GM19455 (cell line): ENCODE measurements around the gene MARCHF6.
A peak's percentile ranks its signal among the peaks of the same experiment; 100 is the strongest.

ENCODE experiments used
- ATAC-seq: cut with Tn5 transposase; IDR thresholded peaks from one replicate; pipeline ENCODE4 v1.9.1; 2021; ENCODE audit not compliant: unreplicated experiment

The MARCHF6 gene, protein sequence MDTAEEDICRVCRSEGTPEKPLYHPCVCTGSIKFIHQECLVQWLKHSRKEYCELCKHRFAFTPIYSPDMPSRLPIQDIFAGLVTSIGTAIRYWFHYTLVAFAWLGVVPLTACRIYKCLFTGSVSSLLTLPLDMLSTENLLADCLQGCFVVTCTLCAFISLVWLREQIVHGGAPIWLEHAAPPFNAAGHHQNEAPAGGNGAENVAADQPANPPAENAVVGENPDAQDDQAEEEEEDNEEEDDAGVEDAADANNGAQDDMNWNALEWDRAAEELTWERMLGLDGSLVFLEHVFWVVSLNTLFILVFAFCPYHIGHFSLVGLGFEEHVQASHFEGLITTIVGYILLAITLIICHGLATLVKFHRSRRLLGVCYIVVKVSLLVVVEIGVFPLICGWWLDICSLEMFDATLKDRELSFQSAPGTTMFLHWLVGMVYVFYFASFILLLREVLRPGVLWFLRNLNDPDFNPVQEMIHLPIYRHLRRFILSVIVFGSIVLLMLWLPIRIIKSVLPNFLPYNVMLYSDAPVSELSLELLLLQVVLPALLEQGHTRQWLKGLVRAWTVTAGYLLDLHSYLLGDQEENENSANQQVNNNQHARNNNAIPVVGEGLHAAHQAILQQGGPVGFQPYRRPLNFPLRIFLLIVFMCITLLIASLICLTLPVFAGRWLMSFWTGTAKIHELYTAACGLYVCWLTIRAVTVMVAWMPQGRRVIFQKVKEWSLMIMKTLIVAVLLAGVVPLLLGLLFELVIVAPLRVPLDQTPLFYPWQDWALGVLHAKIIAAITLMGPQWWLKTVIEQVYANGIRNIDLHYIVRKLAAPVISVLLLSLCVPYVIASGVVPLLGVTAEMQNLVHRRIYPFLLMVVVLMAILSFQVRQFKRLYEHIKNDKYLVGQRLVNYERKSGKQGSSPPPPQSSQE

DNA sequence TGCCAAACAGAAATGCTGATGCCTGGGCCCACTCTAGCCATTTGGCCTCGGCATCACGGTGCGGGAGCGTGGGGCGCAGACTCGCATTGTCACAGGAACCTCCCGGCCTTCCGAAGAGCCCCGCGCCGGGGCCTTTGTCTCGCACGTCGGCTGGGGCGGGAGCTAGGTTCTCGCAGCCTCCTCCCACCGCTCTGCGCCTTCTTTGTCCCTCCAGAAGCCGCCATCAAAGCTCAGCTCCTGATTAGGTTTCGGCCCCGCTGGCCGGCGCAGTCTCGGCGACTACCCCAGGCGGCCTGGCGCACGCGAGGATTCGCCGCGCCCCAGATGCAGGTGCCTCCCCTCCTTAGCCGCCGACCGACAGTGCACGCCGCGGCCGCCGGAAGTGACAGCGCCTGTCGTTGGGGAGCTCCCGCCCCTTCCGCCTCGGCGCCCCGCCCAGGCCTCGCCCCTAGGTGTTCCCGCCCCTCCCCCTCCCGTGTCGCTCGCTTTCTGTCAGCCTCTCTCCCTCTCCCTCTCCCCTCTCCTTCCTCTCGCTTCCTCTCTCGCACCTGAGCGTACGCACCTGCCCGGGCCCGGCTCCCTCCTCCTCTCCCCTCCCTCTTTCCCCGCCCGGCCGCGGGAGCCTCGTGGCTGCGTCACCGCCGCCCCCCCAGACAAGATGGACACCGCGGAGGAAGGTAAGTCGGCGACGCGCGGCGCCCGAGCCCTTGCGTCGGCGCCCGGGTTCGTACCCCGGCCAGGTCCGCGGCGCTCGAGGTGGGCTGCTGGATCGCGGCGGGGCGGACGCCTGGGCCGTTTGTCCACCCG is at the start of gene MARCHF6:
TSS of gene MARCHF6 (plus strand) at position 455 of the 807 bp plus-strand sequence. CDS start at position 659, 204 bp downstream.
- peak; percentile 90 for ATAC-seq

DNA sequence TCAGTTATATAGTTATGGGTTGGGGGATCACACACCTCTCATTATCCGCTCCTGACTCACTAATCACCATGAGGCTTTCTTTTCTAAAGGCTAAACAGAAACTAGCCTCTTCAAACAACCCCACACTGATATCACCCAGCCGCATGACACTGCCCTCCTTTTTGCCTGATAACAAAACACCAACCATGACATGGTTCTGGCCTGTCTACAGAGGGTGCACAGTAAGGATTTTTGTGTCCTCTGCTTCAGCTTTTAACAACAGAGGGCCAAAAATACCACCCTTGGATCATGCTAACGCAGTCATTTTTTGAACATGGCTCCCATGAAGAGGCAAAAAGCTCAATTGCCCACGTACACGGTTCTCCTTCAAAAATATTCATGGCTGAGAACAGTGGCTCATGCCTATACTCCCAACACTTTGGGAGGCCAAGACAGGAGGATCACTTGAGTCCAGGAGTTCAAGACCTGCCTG is 49.8 kb upstream of the MARCHF6 start:
- no peak for ATAC-seq

- ATAC-seq: no peak
These were observed 48.6 kb upstream of the MARCHF6 start for GRCh38 chr5:10304932-10305331.

DNA sequence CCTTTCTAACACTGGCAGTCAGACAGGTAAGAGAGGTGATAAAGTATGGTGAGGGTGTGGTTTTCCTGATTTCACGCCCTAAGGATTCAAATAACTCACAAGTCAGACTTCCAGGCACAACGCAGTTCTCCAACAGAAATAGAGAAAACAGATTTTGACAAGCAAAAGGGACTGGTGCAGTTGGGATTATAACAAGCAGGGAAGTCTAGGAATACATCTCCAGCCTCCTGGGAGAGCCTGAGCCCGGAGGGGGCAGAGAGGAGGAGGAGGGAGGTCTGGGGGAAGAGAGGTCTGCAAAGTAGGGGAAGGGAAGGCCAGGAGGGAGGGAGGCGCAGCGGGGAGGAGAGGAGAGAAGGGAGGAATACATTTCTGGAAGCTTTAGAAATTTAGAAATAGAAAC is 47.4 kb upstream of the MARCHF6 start:
- no peak for ATAC-seq

- ATAC-seq: no peak
These were observed 46.7 kb upstream of the MARCHF6 start for GRCh38 chr5:10306806-10307205.

DNA sequence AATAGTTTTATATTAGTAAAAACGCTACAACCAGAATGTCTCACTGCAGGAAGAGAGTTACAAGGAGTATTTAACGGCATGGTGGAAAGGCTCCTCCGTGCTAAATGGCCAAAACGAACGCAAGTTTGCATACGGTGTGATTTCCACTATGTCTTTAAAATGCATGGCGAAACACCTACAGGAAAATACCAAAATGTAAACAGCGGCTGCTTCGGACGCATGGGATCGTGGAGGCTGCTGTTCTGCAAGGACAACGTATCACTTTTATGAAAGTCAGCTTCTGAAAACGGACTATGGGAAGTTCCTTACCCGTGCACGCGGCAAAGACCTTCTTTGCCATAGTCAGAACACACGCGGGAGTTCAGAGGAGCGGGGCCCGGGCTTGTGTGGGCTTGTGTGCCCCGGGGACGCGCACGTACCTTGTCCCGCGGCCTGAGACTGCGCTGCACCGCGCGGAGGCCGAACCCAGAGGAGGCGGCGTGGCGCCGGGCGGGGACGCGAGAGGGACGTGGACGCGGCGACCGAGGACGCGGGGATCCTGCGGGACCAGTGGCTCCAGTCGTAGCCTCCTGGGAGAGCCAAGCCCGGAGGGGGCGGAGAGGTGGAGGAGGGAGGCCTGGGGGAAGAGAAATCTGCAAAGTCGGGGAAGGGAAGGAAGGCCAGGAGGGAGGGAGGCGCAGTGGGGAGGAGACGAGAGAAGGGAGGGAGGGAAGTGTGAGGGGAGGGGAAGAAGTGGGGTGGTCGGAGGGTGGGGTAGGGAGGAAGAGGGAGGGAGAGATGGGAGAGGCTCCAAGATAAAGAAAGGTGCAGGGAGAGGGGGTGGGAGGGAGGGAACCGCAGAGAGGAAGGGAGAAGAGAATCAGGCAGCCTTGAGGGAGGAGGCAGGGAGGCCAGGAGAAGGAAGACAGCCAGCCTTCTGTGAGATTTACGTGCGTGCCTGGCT is 46.0 kb upstream of the MARCHF6 start, which contains the start of gene CMBL:
TSS of gene CMBL (minus strand) at position 697 of the 943 bp plus-strand sequence. CDS start 17,140 bp downstream, outside the sequence.
- ATAC-seq: peak; percentile 73

GRCh38 chr5:10308844-10309243 is 44.7 kb upstream of the MARCHF6 start:
- ATAC-seq: no peak

GRCh38 chr5:10310066-10310779 is 43.3 kb upstream of the MARCHF6 start:
- no peak for ATAC-seq

DNA sequence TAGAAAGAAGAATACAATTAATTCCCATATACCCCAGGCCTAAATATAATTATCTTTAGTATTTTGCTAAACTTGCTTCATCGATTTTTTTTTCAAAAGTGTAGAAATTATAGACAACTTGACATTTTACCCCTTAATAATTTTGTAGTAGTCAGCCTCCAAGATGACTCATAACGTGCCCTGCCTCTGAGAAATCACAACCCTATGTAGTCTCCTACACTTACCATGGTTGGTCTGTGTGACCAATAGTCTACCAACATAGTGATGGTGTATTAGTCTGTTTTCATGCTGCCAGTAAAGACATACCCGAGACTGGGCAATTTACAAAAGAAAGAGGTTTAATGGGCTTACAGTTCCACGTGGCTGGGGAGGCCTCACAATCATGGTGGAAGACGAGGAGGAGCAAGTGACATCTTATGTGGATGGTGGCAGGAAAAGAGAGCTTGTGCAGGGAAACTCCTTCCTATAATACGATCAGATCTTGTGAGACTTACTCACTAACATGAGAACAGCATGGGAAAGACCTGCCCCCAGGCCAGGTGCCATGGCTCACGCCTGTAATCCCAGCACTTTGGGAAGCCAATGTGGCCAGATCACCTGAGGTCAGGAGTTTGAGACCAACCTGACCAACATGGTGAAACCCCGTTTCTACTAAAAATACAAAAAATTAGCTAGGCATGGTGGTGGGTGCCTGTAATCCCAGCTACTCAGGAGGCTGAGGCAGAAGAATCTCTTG is 42.5 kb upstream of the MARCHF6 start:
- ATAC-seq: peak; percentile 60

GRCh38 chr5:10311595-10312425 is 41.7 kb upstream of the MARCHF6 start:
- ATAC-seq: no peak

- no peak for ATAC-seq
These were observed 38.3 kb upstream of the MARCHF6 start for GRCh38 chr5:10315201-10315600.

GRCh38 chr5:10315824-10316509 is 37.5 kb upstream of the MARCHF6 start:
- no peak for ATAC-seq

DNA sequence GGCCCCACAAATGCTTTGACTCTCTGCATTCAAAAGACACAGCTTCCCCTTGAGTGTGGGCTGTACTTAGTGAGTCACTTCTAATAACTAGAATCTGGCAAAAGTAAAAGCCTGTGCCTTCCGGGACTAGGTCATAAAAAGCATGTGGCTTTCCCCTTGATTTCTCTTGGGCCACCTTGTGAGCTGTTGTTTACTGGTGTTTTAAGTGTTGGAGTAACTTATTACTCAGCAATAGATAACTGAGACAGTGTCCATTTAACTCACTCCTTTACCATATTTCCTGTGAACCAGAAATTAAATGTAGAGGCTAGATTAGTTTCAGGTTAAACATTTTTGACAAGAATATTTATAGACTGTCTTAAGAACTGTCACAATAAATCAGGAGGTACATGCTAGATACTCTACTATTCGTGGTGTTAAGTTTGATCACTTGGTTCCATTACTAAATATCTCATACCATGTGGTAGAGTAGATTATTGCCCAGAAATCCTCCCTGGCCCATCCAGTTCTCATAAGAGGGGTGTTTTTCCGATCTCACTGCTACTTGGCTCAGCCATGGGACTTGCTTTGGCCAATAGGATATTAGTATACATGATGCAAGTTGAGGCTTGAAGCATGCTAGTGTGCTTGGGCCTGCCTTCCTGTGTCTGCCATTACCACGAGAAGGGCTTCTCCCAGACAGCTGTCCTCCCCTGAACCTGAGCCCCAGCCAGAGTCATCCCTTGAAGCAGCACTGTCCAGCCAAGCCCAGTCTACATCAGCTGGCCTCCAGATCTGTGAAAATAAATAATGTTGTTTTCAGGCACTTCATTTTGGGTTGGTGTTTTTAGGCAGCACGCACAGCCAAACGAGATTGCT is 35.4 kb upstream of the MARCHF6 start:
- peak; percentile 70 for ATAC-seq

- ATAC-seq: no peak
These were observed 34.2 kb upstream of the MARCHF6 start for GRCh38 chr5:10319202-10319851.

DNA sequence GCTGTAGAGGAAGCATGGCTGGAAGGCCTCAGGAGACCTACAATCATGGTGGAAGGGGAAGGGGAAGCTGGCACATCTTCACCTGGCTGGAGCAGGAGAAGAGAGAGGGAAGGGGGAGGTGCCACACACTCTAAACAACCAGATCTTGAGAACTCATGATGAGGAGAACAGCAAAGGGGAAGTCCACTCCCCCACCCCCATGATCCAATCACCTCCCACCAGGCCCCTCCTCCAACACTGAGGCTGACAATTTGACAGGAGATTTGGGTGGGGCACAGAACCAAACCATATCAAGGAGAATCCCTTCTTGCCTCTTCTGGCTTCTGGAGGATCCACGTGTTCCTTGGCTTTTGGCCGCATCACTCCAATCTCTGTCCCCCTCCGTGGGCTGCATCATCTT is 32.7 kb upstream of the MARCHF6 start:
- no peak for ATAC-seq
